Thoracic aorta (tissue), 2 donors: ENCODE measurements around the gene DLGAP1. TPM values are rescaled to one million over a fixed set of nuclear protein-coding genes. Genes with fewer than 3 reads are reported as not detected.

Source experiments
- ATAC-seq: fragments of 150-250 bp; one replicate; pipeline ENCODE4 v1.8.0; 2017; ENCODE audit warnings: low read depth; ENCODE audit not compliant: insufficient number of reproducible peaks, low FRiP score
- DNase-seq: peaks from one replicate; pipeline ENCODE4 v3.0.0-alpha.2; 2020; ENCODE audit warnings: low spot score
- H3K27ac ChIP-seq, 2 donors: fragments of 200-600 bp; sonication (generic); 1 replicate in 1 of 2; 2 replicates in 1 of 2; pipeline ENCODE4 v1.5.1; 2016; ENCODE audit warnings: mild to moderate bottlenecking in 2 of 2, moderate library complexity in 2 of 2
- H3K27me3 ChIP-seq: fragments of 200-600 bp; sonication (generic); replicated peaks from 2 replicates; pipeline ENCODE4 v1.6.0; 2016; ENCODE audit warnings: mild to moderate bottlenecking; ENCODE audit not compliant: insufficient read depth
- H3K36me3 ChIP-seq: fragments of 200-600 bp; sonication (generic); one replicate; pipeline ENCODE4 v1.5.1; 2016
- H3K4me1 ChIP-seq, 2 donors: fragments of 200-600 bp; sonication (generic); 1 replicate in 1 of 2; 2 replicates in 1 of 2; pipeline versions ENCODE4 v1.5.1 to v1.6.0; 2016; ENCODE audit warnings: low read depth in 2 of 2, mild to moderate bottlenecking in 1 of 2; ENCODE audit not compliant: control insufficient read depth in 1 of 2
- H3K4me3 ChIP-seq: fragments of 200-600 bp; sonication (generic); 2 replicates; pipeline ENCODE4 v1.5.1; 2016; ENCODE audit warnings: mild to moderate bottlenecking
- H3K9me3 ChIP-seq: fragments of 200-600 bp; sonication (generic); 2 replicates; pipeline ENCODE4 v1.5.1; 2016
- CTCF ChIP-seq: fragments of 200-600 bp; sonication (generic); IDR thresholded peaks from one replicate; pipeline ENCODE4 v1.5.1; 2019; ENCODE audit warnings: antibody characterized with exemption
- total RNA-seq, 2 donors: library from RNA; depleted of rRNA; stranded (reverse); fragments of >200 nt; gene quantifications; one replicate each; pipeline versions ENCODE4 v1.1.0 to v1.2.3, GENCODE V29; 2016

DLGAP1 gene
- total RNA-seq, 2 donors from 2014 or later: 7.3 to 19.0 TPM

- Histone ChIP-seq H3K9me3 (no peaks in the 10 kb centered on the region), H3K27me3 (no peaks in the 10 kb centered on the region), H3K4me1 (no peaks in the 10 kb centered on the region), H3K36me3 (no peaks in the 10 kb centered on the region), H3K4me3 (no peak overlapping the region), H3K27ac (no peak overlapping the region)
- no peak for TF ChIP-seq CTCF
- no peak for DNase-seq
- ATAC-seq: no peak
Observed at GRCh38 chr18:3878401-3878800, 576.7 kb downstream of the DLGAP1 start.

GRCh38 chr18:3877678-3878077, 577.4 kb downstream of the DLGAP1 start:
- Histone ChIP-seq H3K4me3 (no peak overlapping the region), H3K27ac (no peak overlapping the region), H3K9me3 (no peaks in the 10 kb centered on the region), H3K27me3 (no peaks in the 10 kb centered on the region), H3K36me3 (no peaks in the 10 kb centered on the region), H3K4me1 (peaks cover 0 to 6% of the 10 kb centered on the region in 2 donors)
- TF ChIP-seq CTCF: no peak
- ATAC-seq: no peak
- no peak for DNase-seq

DNA sequence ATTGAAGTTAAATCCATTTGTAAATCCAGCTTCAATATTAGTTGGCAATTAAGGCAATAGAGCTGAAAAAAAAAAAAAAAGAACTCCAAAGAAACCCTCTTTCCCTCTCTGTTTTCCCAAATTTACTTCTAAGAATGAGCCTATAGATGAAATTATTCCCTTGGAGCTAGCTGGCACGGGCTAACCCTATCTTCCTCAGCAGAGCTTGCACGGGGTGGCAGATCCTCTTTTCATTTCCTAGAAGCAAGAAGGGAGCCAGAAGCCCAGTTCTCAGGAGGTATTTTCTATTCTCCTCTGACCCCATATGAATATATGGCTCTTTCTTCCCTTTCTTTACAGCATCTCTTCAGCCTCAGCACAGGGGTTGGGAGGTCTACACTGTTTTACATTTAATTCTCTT, 579.1 kb downstream of the DLGAP1 start:
- H3K36me3 ChIP-seq: no peaks in the 10 kb centered on the region
- no peaks in the 10 kb centered on the region for H3K9me3 ChIP-seq
- ATAC-seq: no peak
- H3K4me3 ChIP-seq: no peak overlapping the region
- no peaks in the 10 kb centered on the region for H3K27me3 ChIP-seq
- DNase-seq: no peak
- H3K27ac ChIP-seq: no peak overlapping the region
- TF ChIP-seq CTCF: no peak
- peaks cover 0 to 6% of the 10 kb centered on the region in 2 donors for H3K4me1 ChIP-seq

- no peaks in the 10 kb centered on the region for H3K36me3 ChIP-seq
- H3K27ac ChIP-seq: no peak overlapping the region
- ATAC-seq (no peak), DNase-seq (no peak)
- no peak for TF ChIP-seq CTCF
- peaks cover 0 to 6% of the 10 kb centered on the region in 2 donors for H3K4me1 ChIP-seq
- no peaks in the 10 kb centered on the region for H3K27me3 ChIP-seq
- H3K9me3 ChIP-seq: no peaks in the 10 kb centered on the region
- H3K4me3 ChIP-seq: no peak overlapping the region
Observed at GRCh38 chr18:3875376-3875775, 579.7 kb downstream of the DLGAP1 start.

- DNase-seq: no peak
- Histone ChIP-seq H3K4me3 (peak overlapping the region; percentile 62), H3K36me3 (no peaks in the 10 kb centered on the region), H3K4me1 (peaks cover 0 to 6% of the 10 kb centered on the region in 2 donors), H3K27ac (no peak overlapping the region), H3K9me3 (no peaks in the 10 kb centered on the region), H3K27me3 (no peaks in the 10 kb centered on the region)
- ATAC-seq: no peak
- TF ChIP-seq CTCF: no peak
Observed at GRCh38 chr18:3874581-3874980, 580.5 kb downstream of the DLGAP1 start.
